Trophoblast cell (in vitro differentiated cells and primary cell): ENCODE data around the gene TLR9.

Experiments
- DNase-seq, 2 donors: peaks; one replicate each; pipeline ENCODE4 v3.0.0-alpha.2; 2016
- H2AFZ ChIP-seq: 2 replicates; pipeline ENCODE4 v1.6.1; 2013; ENCODE audit warnings: low read length, moderate library complexity, mild to moderate bottlenecking; ENCODE audit not compliant: insufficient read depth, poor library complexity
- H2AK5ac ChIP-seq: 2 replicates; pipeline ENCODE4 v1.6.1; 2013; ENCODE audit warnings: mild to moderate bottlenecking, low read length
- H2BK120ac ChIP-seq: 2 replicates; pipeline ENCODE4 v1.6.1; 2013; ENCODE audit warnings: low read length, mild to moderate bottlenecking, moderate library complexity; ENCODE audit not compliant: insufficient read depth, poor library complexity
- H2BK12ac ChIP-seq: 2 replicates; pipeline ENCODE4 v1.6.1; 2013; ENCODE audit warnings: mild to moderate bottlenecking, low read length, moderate library complexity
- H2BK5ac ChIP-seq: 2 replicates; pipeline ENCODE4 v1.6.1; 2013; ENCODE audit warnings: low read length, low read depth, moderate library complexity, mild to moderate bottlenecking; ENCODE audit not compliant: poor library complexity
- H3K14ac ChIP-seq: 2 replicates; pipeline ENCODE4 v1.6.1; 2013; ENCODE audit warnings: mild to moderate bottlenecking, low read length
- H3K18ac ChIP-seq: 2 replicates; pipeline ENCODE4 v1.6.1; 2013; ENCODE audit warnings: mild to moderate bottlenecking, low read length
- H3K23ac ChIP-seq: 2 replicates; pipeline ENCODE4 v1.6.1; 2013; ENCODE audit warnings: low read length
- H3K27ac ChIP-seq: 2 replicates; pipeline ENCODE4 v1.5.1; 2013; ENCODE audit warnings: low read depth, mild to moderate bottlenecking, inconsistent platforms, low read length, moderate library complexity
- H3K27me3 ChIP-seq: 2 replicates; pipeline ENCODE4 v1.6.1; 2013; ENCODE audit warnings: inconsistent platforms, mild to moderate bottlenecking, low read length, moderate library complexity; ENCODE audit not compliant: insufficient read depth
- H3K36me3 ChIP-seq, 2 experiments: 1 replicate in 1 of 2; 2 replicates in 1 of 2; pipeline ENCODE4 v1.6.1; 2013; ENCODE audit warnings: low read length in 2 of 2, mild to moderate bottlenecking in 2 of 2, moderate library complexity in 1 of 2; ENCODE audit not compliant: insufficient read depth in 2 of 2, control insufficient read depth in 1 of 2
- H3K4ac ChIP-seq: 2 replicates; pipeline ENCODE4 v1.6.1; 2013; ENCODE audit warnings: low read depth, mild to moderate bottlenecking, low read length, moderate library complexity
- H3K4me1 ChIP-seq, 2 experiments: 1 replicate in 1 of 2; 2 replicates in 1 of 2; pipeline ENCODE4 v1.6.1; 2013; ENCODE audit warnings: low read length in 2 of 2, mild to moderate bottlenecking in 2 of 2, moderate library complexity in 1 of 2; ENCODE audit not compliant: insufficient read depth in 2 of 2, control insufficient read depth in 1 of 2
- H3K4me2 ChIP-seq: 2 replicates; pipeline ENCODE4 v1.6.1; 2013; ENCODE audit warnings: inconsistent platforms, mild to moderate bottlenecking, low read length, moderate library complexity
- H3K4me3 ChIP-seq: 2 replicates; pipeline ENCODE4 v1.5.1; 2013; ENCODE audit warnings: mild to moderate bottlenecking, low read depth, low read length, inconsistent platforms
- H3K79me1 ChIP-seq: one replicate; pipeline ENCODE4 v1.6.1; 2013; ENCODE audit warnings: low read length
- H3K79me2 ChIP-seq: 2 replicates; pipeline ENCODE4 v1.6.1; 2013; ENCODE audit warnings: low read length, mild to moderate bottlenecking; ENCODE audit not compliant: control insufficient read depth, insufficient read depth, poor library complexity
- H3K9ac ChIP-seq: 2 replicates; pipeline ENCODE4 v1.6.1; 2013; ENCODE audit warnings: mild to moderate bottlenecking, low read length
- H3K9me3 ChIP-seq: 2 replicates; pipeline ENCODE4 v1.6.1; 2013; ENCODE audit warnings: low read depth, mild to moderate bottlenecking, control low read depth, inconsistent platforms, low read length; ENCODE audit not compliant: insufficient read depth
- H4K12ac ChIP-seq: 2 replicates; pipeline ENCODE4 v1.6.1; 2013; ENCODE audit warnings: low read depth, mild to moderate bottlenecking, low read length, moderate library complexity
- H4K8ac ChIP-seq: 2 replicates; pipeline ENCODE4 v1.6.1; 2013; ENCODE audit warnings: low read depth, mild to moderate bottlenecking, low read length, moderate library complexity
- H4K91ac ChIP-seq: one replicate; pipeline ENCODE4 v1.6.1; 2013; ENCODE audit warnings: low read depth, mild to moderate bottlenecking, low read length, moderate library complexity
- WGBS: extraction: QIAGEN DNeasy Blood & Tissue Kit; methylation state at CpG from one replicate; pipeline ENCODE4 v1.1.7; 2013; ENCODE audit warnings: missing lambda C conversion rate; ENCODE audit not compliant: insufficient read length, insufficient coverage; ENCODE audit errors: extremely low coverage; 5-methylcytosine and 5-hydroxymethylcytosine counted together

The TLR9 gene

GRCh38 chr3:52262447-52262846 lies 37.0 kb upstream of the TLR9 start:
- Histone ChIP-seq H3K4me1 (peaks cover 4 to 8% of the 10 kb centered on the region in 2 experiments), H2BK12ac (no peak overlapping the region)

GRCh38 chr3:52259448-52259847 lies 34.0 kb upstream of the TLR9 start:
- no peak overlapping the region for H3K4ac ChIP-seq
- H3K27me3 ChIP-seq, result no peaks in the 10 kb centered on the region
- H2BK5ac ChIP-seq, result no peak overlapping the region
- no CpG with 5 or more reads among the region's 4 CpGs for WGBS
- H3K4me2 ChIP-seq, result no peak overlapping the region
- no peak overlapping the region for H2BK120ac ChIP-seq
- H3K79me2 ChIP-seq, result peaks cover 2% of the 10 kb centered on the region
- H3K4me1 ChIP-seq, result no peaks in the 10 kb centered on the region
- no peak overlapping the region for H3K14ac ChIP-seq
- no peaks in the 10 kb centered on the region for H3K79me1 ChIP-seq
- H4K12ac ChIP-seq, result no peak overlapping the region
- peaks cover 39 to 81% of the 10 kb centered on the region in 2 experiments for H3K36me3 ChIP-seq
- no peak overlapping the region for H4K8ac ChIP-seq
- H3K27ac ChIP-seq, result no peak overlapping the region
- H3K23ac ChIP-seq, result no peak overlapping the region
- no peak overlapping the region for H2BK12ac ChIP-seq
- no peak overlapping the region for H4K91ac ChIP-seq
- H3K18ac ChIP-seq, result no peak overlapping the region
- H3K9ac ChIP-seq, result no peak overlapping the region
- DNase-seq, result no peak
- no peak overlapping the region for H2AFZ ChIP-seq
- H2AK5ac ChIP-seq, result no peak overlapping the region
- no peak overlapping the region for H3K4me3 ChIP-seq
- no peaks in the 10 kb centered on the region for H3K9me3 ChIP-seq

More at GRCh38 chr3:52262447-52262846, 37.0 kb upstream of the TLR9 start:
- H3K79me2 ChIP-seq, result peaks cover 2% of the 10 kb centered on the region
- H3K9ac ChIP-seq, result no peak overlapping the region
- H3K27ac ChIP-seq, result no peak overlapping the region
- peaks cover 28 to 64% of the 10 kb centered on the region in 2 experiments for H3K36me3 ChIP-seq
- H2AFZ ChIP-seq, result no peak overlapping the region
- no peak for DNase-seq
- H2BK120ac ChIP-seq, result no peak overlapping the region
- H3K9me3 ChIP-seq, result no peaks in the 10 kb centered on the region
- no peak overlapping the region for H4K12ac ChIP-seq
- H4K8ac ChIP-seq, result no peak overlapping the region
- H3K4ac ChIP-seq, result no peak overlapping the region
- H3K18ac ChIP-seq, result no peak overlapping the region
- no peaks in the 10 kb centered on the region for H3K27me3 ChIP-seq
- H3K79me1 ChIP-seq, result no peaks in the 10 kb centered on the region
- H4K91ac ChIP-seq, result no peak overlapping the region
- H3K23ac ChIP-seq, result no peak overlapping the region
- no peak overlapping the region for H2AK5ac ChIP-seq
- H3K14ac ChIP-seq, result no peak overlapping the region
- no peak overlapping the region for H3K4me3 ChIP-seq
- H3K4me2 ChIP-seq, result no peak overlapping the region
- H2BK5ac ChIP-seq, result no peak overlapping the region

GRCh38 chr3:52259035-52259434 lies 33.6 kb upstream of the TLR9 start:
- Histone ChIP-seq H4K12ac (no peak overlapping the region), H3K14ac (no peak overlapping the region), H4K91ac (no peak overlapping the region), H3K9me3 (no peaks in the 10 kb centered on the region), H2BK12ac (no peak overlapping the region), H3K4me3 (no peak overlapping the region), H3K4me2 (no peak overlapping the region), H2BK120ac (no peak overlapping the region), H3K4ac (no peak overlapping the region), H3K18ac (no peak overlapping the region), H3K23ac (no peak overlapping the region), H3K9ac (no peak overlapping the region), H3K79me1 (no peaks in the 10 kb centered on the region), H2AK5ac (no peak overlapping the region), H4K8ac (no peak overlapping the region), H2AFZ (no peak overlapping the region), H3K36me3 (peaks cover 41 to 81% of the 10 kb centered on the region in 2 experiments), H3K79me2 (peaks cover 2% of the 10 kb centered on the region), H3K27me3 (no peaks in the 10 kb centered on the region), H3K27ac (no peak overlapping the region), H2BK5ac (no peak overlapping the region), H3K4me1 (no peaks in the 10 kb centered on the region)
- WGBS, result no CpG with 5 or more reads among the region's 1 CpG
- DNase-seq, result no peak

- Histone ChIP-seq H2AFZ (no peak overlapping the region), H4K8ac (no peak overlapping the region), H3K4me2 (no peak overlapping the region), H2BK120ac (no peak overlapping the region), H3K4ac (no peak overlapping the region), H3K4me3 (no peak overlapping the region), H3K18ac (no peak overlapping the region), H4K91ac (no peak overlapping the region), H4K12ac (no peak overlapping the region), H3K23ac (no peak overlapping the region), H2AK5ac (no peak overlapping the region), H3K79me2 (peaks cover under 1% of the 10 kb centered on the region), H3K27ac (no peak overlapping the region), H2BK5ac (no peak overlapping the region), H3K4me1 (no peaks in the 10 kb centered on the region), H3K14ac (no peak overlapping the region), H3K79me1 (no peaks in the 10 kb centered on the region), H3K9me3 (no peaks in the 10 kb centered on the region), H3K36me3 (peaks cover 48 to 83% of the 10 kb centered on the region in 2 experiments), H2BK12ac (no peak overlapping the region), H3K27me3 (no peaks in the 10 kb centered on the region), H3K9ac (no peak overlapping the region)
- no CpG with 5 or more reads among the region's 4 CpGs for WGBS
- no peak for DNase-seq
Observed at GRCh38 chr3:52257911-52258310, 32.5 kb upstream of the TLR9 start.
